HCT116 (cell line): ENCODE data around the gene DICER1.

Source experiments
- ELF1 ChIP-seq: IDR thresholded peaks from 2 replicates; pipeline ENCODE4 v1.6.1; 2012; ENCODE audit warnings: low read depth, borderline replicate concordance
- EZH2phosphoT487 ChIP-seq: fragments of 200-600 bp; IDR thresholded peaks from 2 replicates; pipeline ENCODE4 v1.6.1; 2018; ENCODE audit warnings: antibody characterized with exemption, borderline replicate concordance
- FOSL1 ChIP-seq: IDR thresholded peaks from 2 replicates; pipeline ENCODE4 v1.6.1; 2012; ENCODE audit warnings: low read depth
- JUND ChIP-seq: IDR thresholded peaks from 2 replicates; pipeline ENCODE4 v1.6.1; 2012
- POLR2A ChIP-seq: IDR thresholded peaks from 2 replicates; pipeline ENCODE4 v1.7.0; 2011; ENCODE audit warnings: borderline replicate concordance; ENCODE audit not compliant: insufficient read depth, insufficient read length; ENCODE audit errors: extremely low read depth
- POLR2AphosphoS5 ChIP-seq: IDR thresholded peaks from 2 replicates; pipeline ENCODE4 v1.6.1; 2011; ENCODE audit warnings: mild to moderate bottlenecking, low read depth, low read length, moderate library complexity
- RAD21 ChIP-seq: IDR thresholded peaks from 2 replicates; pipeline ENCODE4 v1.6.1; 2012; ENCODE audit warnings: low read depth, mild to moderate bottlenecking
- ZNF274 ChIP-seq: fragments of 200-500 bp; sonication (Bioruptor generic); IDR thresholded peaks from 2 replicates; pipeline ENCODE4 v1.6.1; 2014; ENCODE audit warnings: mild to moderate bottlenecking, low read depth, low read length, inconsistent platforms
- TF ChIP-seq, protein P1 (sequence below), 3 experiments: fragments of 200-600 bp in 1 of 3; sonication (generic) in 1 of 3; IDR thresholded peaks in 2 of 3; conservative IDR thresholded peaks in 1 of 3; 2 replicates each; pipeline ENCODE4 v1.5.1; 2012 to 2017; ENCODE audit warnings: low read depth in 2 of 3, low read length in 2 of 3, antibody characterized with exemption in 1 of 3, borderline replicate concordance in 1 of 3, control low read depth in 1 of 3, mild to moderate bottlenecking in 1 of 3, mixed read lengths in 1 of 3, mixed run types in 1 of 3, moderate library complexity in 1 of 3; ENCODE audit not compliant: insufficient read depth in 1 of 3
- TF ChIP-seq, protein P2 (sequence below): IDR thresholded peaks from 2 replicates; pipeline ENCODE4 v1.6.1; 2012; ENCODE audit warnings: low read depth
- TF ChIP-seq, protein P3 (sequence below): IDR thresholded peaks from 2 replicates; pipeline ENCODE4 v1.6.1; 2011; ENCODE audit warnings: mild to moderate bottlenecking, low read length, moderate library complexity; ENCODE audit not compliant: insufficient replicate concordance; ENCODE audit errors: extremely low read depth

DNA sequence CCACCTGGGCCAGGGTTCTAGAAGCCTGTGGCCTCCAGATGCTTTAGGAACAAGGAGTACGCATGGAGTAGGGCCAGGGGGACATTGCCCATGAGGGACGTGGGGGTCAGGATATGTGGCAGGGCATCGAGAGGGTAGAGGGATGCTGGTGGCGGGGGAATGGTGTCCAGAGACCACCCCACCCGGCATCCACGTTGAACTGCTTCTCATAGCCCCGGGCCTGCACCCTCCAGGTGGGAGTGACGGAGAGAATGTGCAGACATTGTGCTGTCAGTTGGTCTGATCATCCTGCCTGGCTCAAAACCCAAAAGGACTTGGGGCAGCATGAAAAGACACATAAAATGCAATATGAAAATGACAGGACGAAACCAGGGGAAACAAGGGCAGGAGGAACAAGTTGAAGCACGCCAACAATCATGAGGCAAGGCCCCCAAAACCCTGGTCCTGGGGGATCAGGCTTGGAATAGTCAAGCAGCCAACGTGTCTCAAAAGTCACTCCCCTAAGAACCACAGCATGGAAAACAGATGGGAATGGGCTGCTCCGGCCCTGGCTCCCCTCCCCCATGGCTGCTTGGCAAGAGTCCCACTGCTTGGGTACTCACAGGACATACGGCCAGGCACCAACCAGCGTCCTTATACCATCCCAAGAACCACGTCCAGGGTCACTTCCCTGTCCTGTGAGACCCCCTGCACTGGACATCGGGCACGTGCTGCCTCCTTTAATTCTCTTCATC lies 117.9 kb downstream of the DICER1 start:
- TF ChIP-seq POLR2A (no peak), POLR2AphosphoS5 (no peak), JUND (no peak), FOSL1 (no peak), ZNF274 (no peak), EZH2phosphoT487 (no peak), RAD21 (no peak), ELF1 (no peak)
- TF ChIP-seq, protein P1, sequence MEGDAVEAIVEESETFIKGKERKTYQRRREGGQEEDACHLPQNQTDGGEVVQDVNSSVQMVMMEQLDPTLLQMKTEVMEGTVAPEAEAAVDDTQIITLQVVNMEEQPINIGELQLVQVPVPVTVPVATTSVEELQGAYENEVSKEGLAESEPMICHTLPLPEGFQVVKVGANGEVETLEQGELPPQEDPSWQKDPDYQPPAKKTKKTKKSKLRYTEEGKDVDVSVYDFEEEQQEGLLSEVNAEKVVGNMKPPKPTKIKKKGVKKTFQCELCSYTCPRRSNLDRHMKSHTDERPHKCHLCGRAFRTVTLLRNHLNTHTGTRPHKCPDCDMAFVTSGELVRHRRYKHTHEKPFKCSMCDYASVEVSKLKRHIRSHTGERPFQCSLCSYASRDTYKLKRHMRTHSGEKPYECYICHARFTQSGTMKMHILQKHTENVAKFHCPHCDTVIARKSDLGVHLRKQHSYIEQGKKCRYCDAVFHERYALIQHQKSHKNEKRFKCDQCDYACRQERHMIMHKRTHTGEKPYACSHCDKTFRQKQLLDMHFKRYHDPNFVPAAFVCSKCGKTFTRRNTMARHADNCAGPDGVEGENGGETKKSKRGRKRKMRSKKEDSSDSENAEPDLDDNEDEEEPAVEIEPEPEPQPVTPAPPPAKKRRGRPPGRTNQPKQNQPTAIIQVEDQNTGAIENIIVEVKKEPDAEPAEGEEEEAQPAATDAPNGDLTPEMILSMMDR (IDR thresholded peaks at IDR 0.05 in 2 of 3, conservative IDR thresholded peaks at IDR 0.05 in 1 of 3; ENCODE audit: borderline replicate concordance in 1 of 3, insufficient read depth in 1 of 3, low read depth in 2 of 3, low read length in 2 of 3), result no peak
- TF ChIP-seq, protein P2, sequence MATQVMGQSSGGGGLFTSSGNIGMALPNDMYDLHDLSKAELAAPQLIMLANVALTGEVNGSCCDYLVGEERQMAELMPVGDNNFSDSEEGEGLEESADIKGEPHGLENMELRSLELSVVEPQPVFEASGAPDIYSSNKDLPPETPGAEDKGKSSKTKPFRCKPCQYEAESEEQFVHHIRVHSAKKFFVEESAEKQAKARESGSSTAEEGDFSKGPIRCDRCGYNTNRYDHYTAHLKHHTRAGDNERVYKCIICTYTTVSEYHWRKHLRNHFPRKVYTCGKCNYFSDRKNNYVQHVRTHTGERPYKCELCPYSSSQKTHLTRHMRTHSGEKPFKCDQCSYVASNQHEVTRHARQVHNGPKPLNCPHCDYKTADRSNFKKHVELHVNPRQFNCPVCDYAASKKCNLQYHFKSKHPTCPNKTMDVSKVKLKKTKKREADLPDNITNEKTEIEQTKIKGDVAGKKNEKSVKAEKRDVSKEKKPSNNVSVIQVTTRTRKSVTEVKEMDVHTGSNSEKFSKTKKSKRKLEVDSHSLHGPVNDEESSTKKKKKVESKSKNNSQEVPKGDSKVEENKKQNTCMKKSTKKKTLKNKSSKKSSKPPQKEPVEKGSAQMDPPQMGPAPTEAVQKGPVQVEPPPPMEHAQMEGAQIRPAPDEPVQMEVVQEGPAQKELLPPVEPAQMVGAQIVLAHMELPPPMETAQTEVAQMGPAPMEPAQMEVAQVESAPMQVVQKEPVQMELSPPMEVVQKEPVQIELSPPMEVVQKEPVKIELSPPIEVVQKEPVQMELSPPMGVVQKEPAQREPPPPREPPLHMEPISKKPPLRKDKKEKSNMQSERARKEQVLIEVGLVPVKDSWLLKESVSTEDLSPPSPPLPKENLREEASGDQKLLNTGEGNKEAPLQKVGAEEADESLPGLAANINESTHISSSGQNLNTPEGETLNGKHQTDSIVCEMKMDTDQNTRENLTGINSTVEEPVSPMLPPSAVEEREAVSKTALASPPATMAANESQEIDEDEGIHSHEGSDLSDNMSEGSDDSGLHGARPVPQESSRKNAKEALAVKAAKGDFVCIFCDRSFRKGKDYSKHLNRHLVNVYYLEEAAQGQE, result no peak
- TF ChIP-seq, protein P3, sequence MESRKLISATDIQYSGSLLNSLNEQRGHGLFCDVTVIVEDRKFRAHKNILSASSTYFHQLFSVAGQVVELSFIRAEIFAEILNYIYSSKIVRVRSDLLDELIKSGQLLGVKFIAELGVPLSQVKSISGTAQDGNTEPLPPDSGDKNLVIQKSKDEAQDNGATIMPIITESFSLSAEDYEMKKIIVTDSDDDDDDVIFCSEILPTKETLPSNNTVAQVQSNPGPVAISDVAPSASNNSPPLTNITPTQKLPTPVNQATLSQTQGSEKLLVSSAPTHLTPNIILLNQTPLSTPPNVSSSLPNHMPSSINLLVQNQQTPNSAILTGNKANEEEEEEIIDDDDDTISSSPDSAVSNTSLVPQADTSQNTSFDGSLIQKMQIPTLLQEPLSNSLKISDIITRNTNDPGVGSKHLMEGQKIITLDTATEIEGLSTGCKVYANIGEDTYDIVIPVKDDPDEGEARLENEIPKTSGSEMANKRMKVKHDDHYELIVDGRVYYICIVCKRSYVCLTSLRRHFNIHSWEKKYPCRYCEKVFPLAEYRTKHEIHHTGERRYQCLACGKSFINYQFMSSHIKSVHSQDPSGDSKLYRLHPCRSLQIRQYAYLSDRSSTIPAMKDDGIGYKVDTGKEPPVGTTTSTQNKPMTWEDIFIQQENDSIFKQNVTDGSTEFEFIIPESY, result no peak
